Measurements from ENCODE around the gene ING3. TPM values are rescaled to one million over a fixed set of nuclear protein-coding genes. Genes with fewer than 3 reads are reported as not detected.

Gene ING3
- 21.7 TPM for total RNA-seq

- peak; percentile 98 for DNase-seq (ENCODE audit: low spot score)
Measured at GRCh38 chr7:120950539-120951308, at the start of gene ING3. TSS of gene ING3 (plus strand) at chr7:120950777. CDS start at chr7:120950897, 120 bp downstream.

- DNase-seq (ENCODE audit: low spot score) = no peak
Measured at GRCh38 chr7:120915314-120916105, 35.1 kb upstream of the ING3 start.

GRCh38 chr7:120916121-120916520 lies 34.5 kb upstream of the ING3 start:
- no peak for DNase-seq (ENCODE audit: low spot score)

GRCh38 chr7:120916538-120916937 lies 34.0 kb upstream of the ING3 start:
- no peak for DNase-seq (ENCODE audit: low spot score)

GRCh38 chr7:120919466-120919865 lies 31.1 kb upstream of the ING3 start:
- DNase-seq (ENCODE audit: low spot score) = no peak

GRCh38 chr7:120920034-120920433 lies 30.5 kb upstream of the ING3 start:
- no peak for DNase-seq (ENCODE audit: low spot score)

GRCh38 chr7:120920591-120921274 lies 29.8 kb upstream of the ING3 start:
- no peak for DNase-seq (ENCODE audit: low spot score)

- DNase-seq (ENCODE audit: low spot score) = no peak
Measured at GRCh38 chr7:120924837-120925236, 25.7 kb upstream of the ING3 start.

GRCh38 chr7:120925392-120925791 lies 25.2 kb upstream of the ING3 start:
- DNase-seq (ENCODE audit: low spot score) = no peak

GRCh38 chr7:120926943-120927346 lies 23.6 kb upstream of the ING3 start:
- DNase-seq (ENCODE audit: low spot score) = no peak

GRCh38 chr7:120927454-120928103 lies 23.0 kb upstream of the ING3 start:
- no peak for DNase-seq (ENCODE audit: low spot score)

GRCh38 chr7:120931243-120931642 lies 19.3 kb upstream of the ING3 start:
- DNase-seq (ENCODE audit: low spot score) = no peak

- DNase-seq (ENCODE audit: low spot score) = no peak
Measured at GRCh38 chr7:120933475-120933874, 17.1 kb upstream of the ING3 start.

- DNase-seq (ENCODE audit: low spot score) = no peak
Measured at GRCh38 chr7:120939345-120939744, 11.2 kb upstream of the ING3 start.

- DNase-seq (ENCODE audit: low spot score) = no peak
Measured at GRCh38 chr7:120941064-120941463, 9.5 kb upstream of the ING3 start.

- DNase-seq (ENCODE audit: low spot score) = no peak
Measured at GRCh38 chr7:120941856-120942255, 8.7 kb upstream of the ING3 start.

GRCh38 chr7:120942861-120943260 lies 7.7 kb upstream of the ING3 start:
- no peak for DNase-seq (ENCODE audit: low spot score)

- DNase-seq (ENCODE audit: low spot score) = no peak
Measured at GRCh38 chr7:120944826-120945562, 5.6 kb upstream of the ING3 start.

GRCh38 chr7:120947980-120948379 lies 2.6 kb upstream of the ING3 start:
- no peak for DNase-seq (ENCODE audit: low spot score)

- DNase-seq (ENCODE audit: low spot score) = no peak
Measured at GRCh38 chr7:120949393-120949911, 1.1 kb upstream of the ING3 start.

- no peak for DNase-seq (ENCODE audit: low spot score)
Measured at GRCh38 chr7:120949998-120950538, 509 bp upstream of the ING3 start.
